ENCODE measurements around the gene MKKS. TPM values are rescaled to one million over a fixed set of nuclear protein-coding genes. Genes with fewer than 3 reads are reported as not detected.
A peak's percentile ranks its signal among the peaks of the same experiment; 100 is the strongest.

MKKS gene
- total RNA-seq, 1 experiment from 2014 or later = 10.6 TPM

DNA sequence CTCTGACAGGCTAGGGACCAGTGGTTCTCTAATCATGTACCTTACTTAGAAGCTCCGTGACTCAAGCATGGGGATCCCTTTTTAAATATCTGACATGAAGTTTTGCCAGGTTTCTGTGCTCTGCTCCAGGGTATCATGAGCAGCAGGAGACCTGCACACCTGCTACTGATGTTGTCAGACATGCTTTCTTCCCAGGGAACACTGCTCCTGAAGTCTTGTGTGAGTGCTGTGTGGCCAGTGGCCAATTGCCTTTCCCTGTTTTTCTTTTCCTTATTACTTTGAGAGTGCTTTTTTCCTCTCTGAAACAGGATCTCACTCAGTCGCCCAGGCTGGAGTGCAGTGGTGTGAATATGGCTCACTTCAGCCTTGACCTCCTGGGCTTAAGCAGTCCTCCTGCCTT, 27.5 kb upstream of the MKKS start:
- Histone ChIP-seq H3K9ac (ENCODE audit: extremely low read depth, insufficient read length, low read length) (no peak overlapping the region), H3K79me2 (ENCODE audit: insufficient read depth, low read length) (peaks cover 6% of the 10 kb centered on the region; the same call in 1 of the 2 replicates), H4K91ac (ENCODE audit: insufficient read length, low read depth, low read length) (no peak overlapping the region), H3K4ac (ENCODE audit: low read depth, low read length) (no peak overlapping the region), H3T11ph (ENCODE audit: low read length) (no peak overlapping the region), H2AFZ (ENCODE audit: low read length) (no peak overlapping the region), H2BK15ac (ENCODE audit: low read depth, low read length) (no peak overlapping the region), H4K20me1 (ENCODE audit: control insufficient read depth, insufficient read depth, insufficient read length) (no peaks in the 10 kb centered on the region), H2BK20ac (ENCODE audit: low read depth, low read length, poor library complexity, severe bottlenecking) (no peak overlapping the region), H3K4me1 (ENCODE audit: insufficient read depth, low read length) (peaks cover 3% of the 10 kb centered on the region; the same call in 1 of the 2 replicates), H3K9me3 (ENCODE audit: control insufficient read depth, low read depth, low read length) (no peaks in the 10 kb centered on the region), H3K56ac (ENCODE audit: insufficient read length, low read depth, low read length) (no peak overlapping the region), H2AK5ac (ENCODE audit: insufficient read length, low read length) (no peak overlapping the region), H3K4me2 (ENCODE audit: insufficient read depth, insufficient read length, low read length) (no peak overlapping the region), H3K18ac (ENCODE audit: insufficient read length, low read depth, low read length) (no peak overlapping the region), H3K23ac (ENCODE audit: insufficient read length, low read depth, low read length) (no peak overlapping the region), H3K27ac (ENCODE audit: insufficient read length, low read depth, low read length) (no peak overlapping the region), H2BK12ac (ENCODE audit: insufficient read length, low read depth, low read length) (no peak overlapping the region), H3K27me3 (ENCODE audit: insufficient read depth, low read length) (no peaks in the 10 kb centered on the region), H4K5ac (ENCODE audit: insufficient read length, low read depth, low read length) (no peak overlapping the region), H4K8ac (replicated peaks; ENCODE audit: insufficient read length, low read depth, low read length) (no peak overlapping the region), H2BK120ac (ENCODE audit: low read depth, low read length, poor library complexity, severe bottlenecking) (no peak overlapping the region), H2BK5ac (ENCODE audit: insufficient read length, low read length) (no peak overlapping the region), H3K79me1 (ENCODE audit: insufficient read depth, low read depth, low read length, poor library complexity, severe bottlenecking) (peaks cover 5% of the 10 kb centered on the region), H3K23me2 (ENCODE audit: insufficient read length, low read depth, low read length, poor library complexity, severe bottlenecking) (no peaks in the 10 kb centered on the region), H3K14ac (ENCODE audit: insufficient read depth, low read length) (no peak overlapping the region)
- Mint-ChIP-seq H3K4me3 (no peak overlapping the region), H3K27ac (peak overlapping the region in 1 of 3 experiments; percentile 63; a peak in 1 of 7 replicates), H3K36me3 (ENCODE audit: insufficient read depth in 1 of 3, low read depth in 3 of 3) (peaks cover 18 to 30% (median 23%) of the 10 kb centered on the region in 3 experiments), H3K27me3 (ENCODE audit: low read depth) (no peaks in the 10 kb centered on the region), H3K9me3 (peaks cover 15 to 19% of the 10 kb centered on the region in 2 experiments), H3K4me1 (peaks cover 24 to 26% of the 10 kb centered on the region in 2 experiments)
- TF ChIP-seq, protein P1, sequence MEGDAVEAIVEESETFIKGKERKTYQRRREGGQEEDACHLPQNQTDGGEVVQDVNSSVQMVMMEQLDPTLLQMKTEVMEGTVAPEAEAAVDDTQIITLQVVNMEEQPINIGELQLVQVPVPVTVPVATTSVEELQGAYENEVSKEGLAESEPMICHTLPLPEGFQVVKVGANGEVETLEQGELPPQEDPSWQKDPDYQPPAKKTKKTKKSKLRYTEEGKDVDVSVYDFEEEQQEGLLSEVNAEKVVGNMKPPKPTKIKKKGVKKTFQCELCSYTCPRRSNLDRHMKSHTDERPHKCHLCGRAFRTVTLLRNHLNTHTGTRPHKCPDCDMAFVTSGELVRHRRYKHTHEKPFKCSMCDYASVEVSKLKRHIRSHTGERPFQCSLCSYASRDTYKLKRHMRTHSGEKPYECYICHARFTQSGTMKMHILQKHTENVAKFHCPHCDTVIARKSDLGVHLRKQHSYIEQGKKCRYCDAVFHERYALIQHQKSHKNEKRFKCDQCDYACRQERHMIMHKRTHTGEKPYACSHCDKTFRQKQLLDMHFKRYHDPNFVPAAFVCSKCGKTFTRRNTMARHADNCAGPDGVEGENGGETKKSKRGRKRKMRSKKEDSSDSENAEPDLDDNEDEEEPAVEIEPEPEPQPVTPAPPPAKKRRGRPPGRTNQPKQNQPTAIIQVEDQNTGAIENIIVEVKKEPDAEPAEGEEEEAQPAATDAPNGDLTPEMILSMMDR (conservative IDR thresholded peaks at IDR 0.05) = no peak
- DNase-seq = no peak
- WGBS (ENCODE audit: extremely low coverage, insufficient read length, low lambda C conversion rate) = no CpG with 5 or more reads among the region's 2 CpGs
